Naive thymus-derived CD8-positive, alpha-beta T cell (primary cell): ENCODE data around the gene GALNT2. TPM values are rescaled to one million over a fixed set of nuclear protein-coding genes. Genes with fewer than 3 reads are reported as not detected.

ENCODE experiments used
- ATAC-seq, 2 donors: fragments of 150-1000 bp; cut with Tn5 transposase in 1 of 2; sonication (Bioruptor Pico), chemical (Tn5 transposase) in 1 of 2; 1 replicate in 1 of 2; 2 replicates in 1 of 2; pipeline ENCODE4 v1.10.0; 2021; ENCODE audit warnings: mild to moderate bottlenecking in 2 of 2, moderate library complexity in 2 of 2
- POLR2A ChIA-PET: fragments of 350-600 bp; sonication (Branson Sonifier 250); formaldehyde crosslinking; loops from one replicate; lab custom pipeline; 2021; ENCODE audit warnings: antibody characterized with exemption; lab: Charles Lee
- DNase-seq, 10 donors: peaks; one replicate each; pipeline versions ENCODE4 v3.0.0 to v3.0.0-alpha.2; 2020 to 2022
- H3K27ac Mint-ChIP-seq, 10 donors: one replicate each; pipeline ENCODE4 v1.8.0; 2020 to 2022; ENCODE audit warnings: mild to moderate bottlenecking in 10 of 10, mixed read lengths in 10 of 10, moderate library complexity in 4 of 10, inconsistent platforms in 1 of 10
- H3K27me3 Mint-ChIP-seq, 5 donors: one replicate each; pipeline ENCODE4 v1.8.0; 2021 to 2022; ENCODE audit warnings: mixed read lengths in 5 of 5
- H3K36me3 Mint-ChIP-seq, 3 donors: one replicate each; pipeline ENCODE4 v1.8.0; 2020 to 2022; ENCODE audit warnings: mixed read lengths in 3 of 3, mild to moderate bottlenecking in 2 of 3, inconsistent platforms in 1 of 3
- H3K4me1 Mint-ChIP-seq, 4 donors: one replicate each; pipeline ENCODE4 v1.8.0; 2021 to 2022; ENCODE audit warnings: mixed read lengths in 4 of 4
- H3K4me3 Mint-ChIP-seq, 10 donors: one replicate each; pipeline ENCODE4 v1.8.0; 2020 to 2022; ENCODE audit warnings: mild to moderate bottlenecking in 10 of 10, mixed read lengths in 10 of 10, moderate library complexity in 6 of 10, inconsistent platforms in 1 of 10
- H3K9me3 Mint-ChIP-seq, 9 donors: one replicate each; pipeline ENCODE4 v1.8.0; 2020 to 2022; ENCODE audit warnings: mixed read lengths in 9 of 9, mild to moderate bottlenecking in 3 of 9, inconsistent platforms in 1 of 9, moderate library complexity in 1 of 9
- polyA plus RNA-seq, 3 donors: library from polyadenylated mRNA; unstranded; fragments of 300-500 nt; fragmentation: Illumina TruSeq; gene quantifications; one replicate each; pipeline ENCODE4 v1.2.3, GENCODE V29; 2021
- total RNA-seq, 8 experiments: library from RNA in 2 of 8; stranded (reverse) in 2 of 8; gene quantifications; one replicate each; pipeline ENCODE4 v1.2.3 and lab custom pipeline; 2021 to 2026

GALNT2 gene
- total and polyA plus RNA-seq, 5 experiments from 2014 or later, result 10.7 to 22.2 (median 15.3) TPM

DNA sequence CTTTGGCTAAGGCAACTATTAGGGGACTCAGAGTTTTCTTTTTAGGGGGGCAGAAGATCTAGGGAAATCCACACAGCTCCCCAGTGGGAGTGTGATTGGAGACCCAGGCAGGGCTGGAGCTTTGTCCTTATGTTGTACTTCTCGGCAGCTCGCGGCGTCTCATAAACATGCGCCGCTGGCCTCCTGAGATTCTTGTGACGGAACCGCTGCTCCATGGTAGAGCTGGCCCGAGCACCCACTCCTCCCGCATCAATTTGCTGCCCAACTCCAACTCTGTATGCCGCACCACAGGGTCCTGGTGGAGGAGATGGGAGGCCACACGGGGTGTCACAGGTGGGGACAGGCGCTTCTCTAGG lies 143.9 kb downstream of the GALNT2 start:
- Mint-ChIP-seq H3K27ac (peak overlapping the region in 2 of 10 donors; percentile 78 to 81), H3K9me3 (no peaks in the 10 kb centered on the region), H3K4me3 (no peak overlapping the region), H3K4me1 (peaks cover 26 to 84% (median 40%) of the 10 kb centered on the region in 4 donors), H3K27me3 (no peaks in the 10 kb centered on the region), H3K36me3 (peaks cover 6 to 18% (median 10%) of the 10 kb centered on the region in 3 donors)
- ATAC-seq, result no peak
- POLR2A ChIA-PET, result no interaction called here
- no peak for DNase-seq

DNA sequence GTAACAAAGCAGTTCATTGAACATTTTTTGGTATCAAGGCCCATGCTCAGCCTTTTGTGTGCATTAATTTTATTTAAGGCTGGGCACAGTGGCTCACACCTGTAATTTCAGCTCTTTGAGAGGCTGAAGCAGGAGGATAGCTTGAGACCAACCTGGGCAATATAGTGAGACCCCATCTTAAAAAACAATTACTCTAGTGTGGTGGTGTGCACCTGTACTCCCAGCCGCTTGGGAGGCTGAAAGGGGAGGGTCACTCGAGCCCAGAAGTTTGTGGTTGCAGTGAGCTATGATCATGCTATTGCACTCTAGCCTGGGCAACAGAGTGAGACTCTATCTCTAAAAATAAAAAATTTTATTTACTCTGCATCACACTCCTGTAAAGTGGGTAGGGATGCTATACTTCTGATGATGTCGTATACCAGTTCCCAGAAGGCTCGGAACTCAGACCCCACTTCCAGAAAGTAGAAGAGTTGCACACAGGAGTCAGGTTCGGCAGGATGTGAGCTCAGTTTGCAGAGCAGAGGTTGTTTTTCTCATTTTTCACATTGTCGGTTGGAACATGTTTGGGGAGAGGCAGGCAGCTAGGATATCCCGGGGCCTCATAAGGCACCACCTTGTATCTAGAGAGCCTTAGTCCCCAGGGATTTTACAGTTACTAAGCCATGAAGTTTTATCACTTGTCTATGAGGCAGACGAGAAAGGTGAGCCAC lies 144.6 kb downstream of the GALNT2 start:
- peaks cover 6 to 13% (median 10%) of the 10 kb centered on the region in 3 donors for H3K36me3 Mint-ChIP-seq
- DNase-seq, result no peak
- POLR2A ChIA-PET, result no interaction called here
- H3K4me3 Mint-ChIP-seq, result peak overlapping the region in 3 of 10 donors; percentile 5 to 71 (median 18)
- no peak for ATAC-seq
- peaks cover 26 to 89% (median 40%) of the 10 kb centered on the region in 4 donors for H3K4me1 Mint-ChIP-seq
- peak overlapping the region in 8 of 10 donors; percentile 6 to 81 (median 62) for H3K27ac Mint-ChIP-seq
- H3K27me3 Mint-ChIP-seq, result no peaks in the 10 kb centered on the region
- H3K9me3 Mint-ChIP-seq, result no peaks in the 10 kb centered on the region

DNA sequence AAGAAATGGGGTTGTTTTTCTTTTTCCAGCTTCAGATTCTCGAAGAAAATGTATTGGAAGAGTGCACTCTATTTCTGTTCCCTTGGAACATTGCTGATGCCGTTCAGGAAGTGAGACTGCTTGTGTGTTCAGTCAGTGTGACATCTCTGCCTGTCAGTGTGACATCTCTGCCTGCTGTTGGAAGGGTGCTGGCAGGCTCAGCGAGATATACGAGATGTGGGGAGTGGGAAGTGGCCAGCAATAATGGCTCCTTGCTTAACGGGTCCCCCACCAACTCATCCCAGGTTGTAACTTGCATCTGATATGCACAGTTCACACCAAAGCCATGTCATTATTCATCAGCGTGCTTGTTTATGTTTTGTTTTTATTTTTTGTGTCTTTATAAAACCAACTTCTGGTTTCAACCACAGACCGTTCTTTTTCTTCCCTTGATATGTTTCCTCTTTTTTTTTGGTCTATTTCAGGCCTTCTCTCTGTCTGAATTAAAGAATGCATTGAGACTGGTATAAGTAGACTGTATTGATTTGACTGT lies 145.4 kb downstream of the GALNT2 start:
- ATAC-seq (peak in 1 of 2 donors; percentile 27), DNase-seq (peak in 1 of 10 donors; percentile 19)
- peaks cover 3 to 12% (median 10%) of the 10 kb centered on the region in 3 donors for H3K36me3 Mint-ChIP-seq
- POLR2A ChIA-PET, result no interaction called here
- peak overlapping the region; percentile 17 to 87 (median 72) for H3K27ac Mint-ChIP-seq
- H3K9me3 Mint-ChIP-seq, result no peaks in the 10 kb centered on the region
- H3K4me1 Mint-ChIP-seq, result peaks cover 26 to 92% (median 40%) of the 10 kb centered on the region in 4 donors
- no peaks in the 10 kb centered on the region for H3K27me3 Mint-ChIP-seq
- H3K4me3 Mint-ChIP-seq, result peak overlapping the region in 6 of 10 donors; percentile 19 to 71 (median 34)

DNA sequence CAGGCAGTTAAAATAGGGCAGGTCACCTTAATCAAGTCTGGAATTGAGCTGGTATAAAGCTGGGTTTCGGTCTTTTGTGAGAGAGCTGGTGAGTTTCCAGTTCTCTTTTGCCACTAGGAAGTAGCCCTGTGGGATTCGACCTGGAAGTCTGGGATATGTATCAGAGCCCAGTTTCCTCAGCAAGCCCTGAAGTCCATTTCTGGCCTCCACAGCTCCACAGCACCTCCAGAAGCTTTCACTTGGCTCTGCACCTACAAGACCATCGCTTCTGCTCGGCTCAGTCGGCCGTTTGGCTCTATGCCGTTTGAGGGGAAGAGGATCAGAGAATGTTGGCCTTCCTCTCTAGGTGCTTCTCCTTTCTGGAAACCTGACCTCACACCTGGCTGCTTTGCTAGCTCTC lies 148.0 kb downstream of the GALNT2 start:
- Mint-ChIP-seq H3K27me3 (no peaks in the 10 kb centered on the region), H3K36me3 (peaks cover 5 to 15% (median 10%) of the 10 kb centered on the region in 3 donors), H3K4me1 (peaks cover 25 to 78% (median 36%) of the 10 kb centered on the region in 4 donors), H3K4me3 (no peak overlapping the region), H3K9me3 (no peaks in the 10 kb centered on the region), H3K27ac (peak overlapping the region in 1 of 10 donors; percentile 42)
- POLR2A ChIA-PET, result no interaction called here
- DNase-seq (no peak), ATAC-seq (no peak)

DNA sequence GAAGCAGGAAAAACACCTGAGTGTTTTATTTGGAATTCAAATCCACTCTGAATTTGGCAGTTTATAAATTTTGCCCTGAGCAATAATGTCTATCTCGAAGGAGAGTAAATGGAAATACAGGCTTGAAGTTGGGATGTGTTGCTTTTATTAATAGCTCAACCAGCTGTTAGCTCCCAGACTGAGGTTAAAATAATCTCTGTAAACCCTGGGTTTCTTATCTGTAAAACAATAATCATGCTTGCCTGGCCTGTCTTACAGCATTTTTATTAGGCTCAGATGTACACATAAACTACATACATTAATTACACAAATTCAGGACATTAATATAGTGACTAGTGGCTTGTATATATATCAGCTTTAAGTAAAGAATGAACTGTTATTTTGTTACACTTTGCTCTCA lies 148.5 kb downstream of the GALNT2 start:
- POLR2A ChIA-PET, result no interaction called here
- Mint-ChIP-seq H3K4me1 (peaks cover 26 to 73% (median 39%) of the 10 kb centered on the region in 4 donors), H3K27ac (peak overlapping the region in 1 of 10 donors; percentile 42), H3K9me3 (no peaks in the 10 kb centered on the region), H3K4me3 (no peak overlapping the region), H3K36me3 (peaks cover 5 to 15% (median 8%) of the 10 kb centered on the region in 3 donors), H3K27me3 (no peaks in the 10 kb centered on the region)
- ATAC-seq (no peak), DNase-seq (no peak)

DNA sequence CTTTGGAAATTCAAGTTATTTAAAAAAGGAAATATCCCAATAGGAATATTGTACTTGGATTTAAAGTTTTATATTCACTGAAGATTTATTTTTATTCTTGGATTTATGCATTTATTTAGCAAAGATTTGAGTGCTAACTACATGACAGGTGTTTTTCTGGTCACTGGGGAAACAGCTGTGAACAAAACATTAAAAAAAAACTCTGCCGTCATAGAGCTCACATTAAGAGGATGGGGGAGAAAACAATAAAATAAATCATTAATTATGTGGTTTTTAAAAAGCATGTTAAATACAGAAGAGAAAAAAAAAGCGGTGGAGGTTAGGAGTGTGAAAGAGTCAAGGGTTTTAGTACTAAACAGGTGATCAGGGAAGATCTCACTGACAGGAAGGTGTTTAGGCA lies 149.9 kb downstream of the GALNT2 start:
- peaks cover 5 to 12% (median 5%) of the 10 kb centered on the region in 3 donors for H3K36me3 Mint-ChIP-seq
- H3K4me3 Mint-ChIP-seq, result no peak overlapping the region
- POLR2A ChIA-PET, result no interaction called here
- no peak for ATAC-seq
- peaks cover 23 to 61% (median 46%) of the 10 kb centered on the region in 4 donors for H3K4me1 Mint-ChIP-seq
- no peak for DNase-seq
- H3K27ac Mint-ChIP-seq, result peak overlapping the region in 1 of 10 donors; percentile 66
- H3K27me3 Mint-ChIP-seq, result no peaks in the 10 kb centered on the region
- no peaks in the 10 kb centered on the region for H3K9me3 Mint-ChIP-seq

DNA sequence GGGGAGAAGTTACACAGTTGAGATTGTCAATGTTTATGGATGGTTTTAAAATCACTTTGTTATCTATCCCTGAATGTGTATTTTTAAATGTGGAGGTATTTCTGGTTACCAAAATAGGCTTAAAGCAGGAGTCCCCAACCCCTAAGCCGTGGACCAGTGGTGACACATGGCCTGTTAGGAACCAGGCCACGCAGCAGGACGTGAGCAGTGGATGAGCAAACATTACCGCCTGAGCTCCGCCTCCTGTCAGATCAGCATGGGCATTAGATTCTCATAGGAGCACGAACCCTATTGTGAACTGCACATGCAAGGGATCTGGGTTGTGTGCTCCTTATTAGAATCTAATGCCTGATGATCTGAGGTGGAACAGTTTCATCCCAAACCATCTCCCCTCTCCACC lies 151.6 kb downstream of the GALNT2 start:
- H3K27me3 Mint-ChIP-seq, result no peaks in the 10 kb centered on the region
- POLR2A ChIA-PET, result no interaction called here
- DNase-seq (no peak), ATAC-seq (no peak)
- H3K27ac Mint-ChIP-seq, result no peak overlapping the region
- no peaks in the 10 kb centered on the region for H3K9me3 Mint-ChIP-seq
- peaks cover 1 to 12% (median 2%) of the 10 kb centered on the region in 3 donors for H3K36me3 Mint-ChIP-seq
- peaks cover 20 to 54% (median 36%) of the 10 kb centered on the region in 4 donors for H3K4me1 Mint-ChIP-seq
- no peak overlapping the region for H3K4me3 Mint-ChIP-seq

DNA sequence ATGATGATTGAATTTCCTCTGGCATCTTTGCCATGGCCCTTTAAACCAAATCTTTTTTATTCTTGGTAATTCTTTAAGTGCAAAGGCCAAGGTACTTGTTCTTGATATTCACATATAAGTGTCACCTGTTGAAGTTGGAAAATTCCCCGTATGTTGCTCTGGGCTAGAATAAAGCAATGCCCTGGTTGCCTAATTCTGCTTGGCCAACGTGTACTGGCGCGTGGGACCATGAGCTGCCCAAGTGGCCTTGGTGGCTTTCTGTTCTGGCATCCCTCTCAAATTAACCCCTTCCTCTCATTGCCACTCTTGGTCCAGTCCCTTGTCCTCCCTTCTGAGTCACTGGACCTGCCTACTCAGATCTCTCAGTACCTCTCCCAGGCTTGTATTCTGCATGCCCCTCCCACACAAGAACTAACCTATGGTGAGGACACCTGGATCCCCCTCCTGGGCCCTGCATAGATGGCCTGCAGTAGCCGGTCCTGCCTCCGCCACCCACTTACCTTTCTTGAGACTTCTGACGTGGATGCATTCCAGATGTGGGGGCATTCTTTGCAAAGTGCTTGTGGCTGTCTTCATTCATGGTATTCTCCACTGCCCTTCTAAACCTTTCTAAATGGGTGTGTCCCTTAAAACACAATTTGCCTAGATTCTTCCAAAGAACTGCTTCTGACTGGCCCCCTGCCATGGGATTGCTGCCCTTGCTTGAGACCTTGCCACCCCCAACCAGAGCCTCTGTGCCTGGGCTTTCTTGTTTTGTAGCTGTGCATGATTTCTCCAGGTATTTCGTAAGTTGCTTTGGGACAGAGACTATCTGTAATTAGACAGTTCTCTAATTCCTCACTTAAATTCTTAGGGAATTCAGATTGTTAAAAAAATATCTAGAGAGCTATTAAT lies 152.4 kb downstream of the GALNT2 start:
- peak overlapping the region in 2 of 10 donors; percentile 12 to 17 for H3K27ac Mint-ChIP-seq
- H3K27me3 Mint-ChIP-seq, result no peaks in the 10 kb centered on the region
- H3K36me3 Mint-ChIP-seq, result peaks cover 0 to 12% (median 2%) of the 10 kb centered on the region in 3 donors
- POLR2A ChIA-PET, result no interaction called here
- no peak for ATAC-seq
- H3K9me3 Mint-ChIP-seq, result no peaks in the 10 kb centered on the region
- no peak for DNase-seq
- H3K4me3 Mint-ChIP-seq, result no peak overlapping the region
- H3K4me1 Mint-ChIP-seq, result peaks cover 19 to 53% (median 33%) of the 10 kb centered on the region in 4 donors

DNA sequence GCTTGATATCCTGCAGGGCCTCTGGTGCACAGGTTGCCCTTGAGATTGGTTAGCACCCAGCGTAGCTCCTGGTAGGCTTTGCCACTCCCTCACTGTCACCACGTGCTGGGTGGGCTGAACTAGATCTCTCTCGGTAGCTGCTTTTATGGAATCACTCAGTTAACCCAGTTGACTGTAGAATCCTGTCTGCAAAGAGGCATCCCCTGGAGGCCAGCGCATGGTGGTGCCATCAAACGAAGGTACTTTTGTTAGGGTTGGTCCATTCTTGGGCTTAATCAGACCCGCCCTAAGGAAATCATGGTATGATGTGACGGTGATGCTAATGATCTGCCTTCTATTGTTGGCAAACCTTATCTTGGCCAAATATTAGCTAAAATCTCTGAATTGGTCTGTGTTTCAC lies 153.4 kb downstream of the GALNT2 start:
- DNase-seq (no peak), ATAC-seq (no peak)
- Mint-ChIP-seq H3K27me3 (no peaks in the 10 kb centered on the region), H3K27ac (peak overlapping the region in 2 of 10 donors; percentile 13 to 27), H3K4me3 (no peak overlapping the region), H3K4me1 (peaks cover 15 to 47% (median 28%) of the 10 kb centered on the region in 4 donors), H3K36me3 (peaks cover 0 to 5% (median 2%) of the 10 kb centered on the region in 3 donors), H3K9me3 (no peaks in the 10 kb centered on the region)
- POLR2A ChIA-PET, result no interaction called here

DNA sequence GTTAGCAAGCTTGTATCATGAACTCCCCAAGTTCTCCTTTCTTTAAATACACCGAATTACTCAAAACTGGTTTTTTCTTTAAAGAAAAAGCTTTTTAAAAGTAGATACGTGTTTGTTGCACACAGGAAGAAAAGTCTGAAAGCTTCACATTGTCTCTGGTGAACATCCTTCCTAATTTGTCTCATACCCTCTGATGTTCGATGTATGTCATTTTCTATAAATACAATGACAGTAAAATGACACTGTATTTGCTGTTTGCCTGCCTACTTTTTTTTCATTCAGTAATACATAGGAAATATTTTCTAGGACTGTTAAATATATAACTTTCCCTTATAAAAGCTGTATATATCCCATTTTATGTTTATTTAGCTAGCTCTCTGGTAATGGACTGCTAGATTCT lies 153.9 kb downstream of the GALNT2 start:
- H3K4me1 Mint-ChIP-seq, result peaks cover 15 to 47% (median 26%) of the 10 kb centered on the region in 4 donors
- no peaks in the 10 kb centered on the region for H3K9me3 Mint-ChIP-seq
- peak overlapping the region in 2 of 10 donors; percentile 13 to 27 for H3K27ac Mint-ChIP-seq
- H3K36me3 Mint-ChIP-seq, result peaks cover 0 to 5% (median 2%) of the 10 kb centered on the region in 3 donors
- DNase-seq, result no peak
- ATAC-seq, result no peak
- no peaks in the 10 kb centered on the region for H3K27me3 Mint-ChIP-seq
- POLR2A ChIA-PET, result no interaction called here
- H3K4me3 Mint-ChIP-seq, result no peak overlapping the region

DNA sequence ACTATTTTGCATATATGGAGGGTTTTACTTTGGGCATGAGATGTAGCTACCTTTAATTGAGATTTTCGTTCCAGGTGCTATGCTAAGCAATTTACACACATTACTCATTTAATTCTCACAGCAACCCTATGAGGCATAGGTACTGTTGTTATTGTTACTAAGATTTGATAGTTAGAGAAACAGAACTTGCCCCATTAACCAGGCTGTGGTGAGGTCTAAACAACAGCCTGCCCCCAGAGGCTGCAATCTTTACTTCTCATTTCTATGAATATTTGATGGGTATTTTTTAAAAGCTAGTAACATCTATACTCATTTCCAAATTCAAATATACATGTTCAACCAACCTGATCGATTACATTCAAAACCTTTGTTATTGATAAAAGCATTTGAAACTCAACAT lies 155.6 kb downstream of the GALNT2 start:
- ATAC-seq, result no peak
- Mint-ChIP-seq H3K4me3 (no peak overlapping the region), H3K27me3 (no peaks in the 10 kb centered on the region), H3K36me3 (peaks cover 0 to 7% (median 2%) of the 10 kb centered on the region in 3 donors), H3K4me1 (peaks cover 14 to 39% (median 20%) of the 10 kb centered on the region in 4 donors), H3K27ac (peak overlapping the region in 1 of 10 donors; percentile 82), H3K9me3 (no peaks in the 10 kb centered on the region)
- POLR2A ChIA-PET, result no interaction called here
- no peak for DNase-seq

DNA sequence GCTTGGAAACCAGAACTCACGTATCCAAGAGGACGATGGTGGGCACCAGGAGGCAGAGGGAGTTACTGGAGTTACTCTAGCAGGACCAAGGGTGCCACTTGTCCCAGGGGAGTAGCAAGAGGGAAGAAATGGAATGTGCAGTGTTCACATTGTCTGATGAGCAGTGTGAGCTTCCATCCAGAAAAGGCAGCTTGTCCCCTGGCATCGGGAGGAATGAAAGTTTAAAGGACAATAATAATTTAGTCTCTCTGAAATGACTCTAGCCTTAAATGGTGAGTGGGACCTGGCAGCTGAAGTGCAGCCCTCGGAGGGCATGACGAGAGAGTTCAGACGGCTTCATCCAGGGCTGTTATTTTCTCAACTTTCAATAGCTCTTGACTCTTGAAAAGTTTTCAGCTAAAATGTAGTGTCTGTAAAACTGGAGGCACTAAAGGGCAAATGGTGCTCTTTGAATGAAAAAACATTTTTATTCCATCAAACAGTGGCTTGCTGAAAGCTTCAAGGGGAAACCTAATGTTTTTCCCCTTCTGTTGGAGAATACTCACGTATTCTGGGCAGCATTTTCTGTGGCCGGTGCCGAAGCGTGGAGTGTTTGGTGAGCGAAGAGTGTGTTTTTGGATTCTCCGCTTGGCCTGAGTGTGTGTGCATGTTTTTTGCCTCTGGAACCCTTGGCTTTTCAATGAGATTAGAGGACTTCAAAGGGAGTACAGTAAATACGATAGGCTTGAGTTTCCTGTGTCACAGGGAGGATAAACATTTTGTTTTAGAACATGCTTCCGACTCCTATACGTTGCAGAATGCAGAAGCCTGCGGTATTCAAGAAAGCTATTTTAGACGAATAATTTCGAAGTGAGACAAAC lies 157.3 kb downstream of the GALNT2 start:
- DNase-seq, result no peak
- H3K4me1 Mint-ChIP-seq, result peaks cover 11 to 33% (median 16%) of the 10 kb centered on the region in 4 donors
- no peaks in the 10 kb centered on the region for H3K9me3 Mint-ChIP-seq
- POLR2A ChIA-PET, result no interaction called here
- H3K36me3 Mint-ChIP-seq, result peaks cover 0 to 6% (median 0%) of the 10 kb centered on the region in 3 donors
- no peak for ATAC-seq
- no peak overlapping the region for H3K4me3 Mint-ChIP-seq
- no peaks in the 10 kb centered on the region for H3K27me3 Mint-ChIP-seq
- H3K27ac Mint-ChIP-seq, result peak overlapping the region in 1 of 10 donors; percentile 83
